Measurements from ENCODE around the gene C5orf22.

Gene C5orf22

DNA sequence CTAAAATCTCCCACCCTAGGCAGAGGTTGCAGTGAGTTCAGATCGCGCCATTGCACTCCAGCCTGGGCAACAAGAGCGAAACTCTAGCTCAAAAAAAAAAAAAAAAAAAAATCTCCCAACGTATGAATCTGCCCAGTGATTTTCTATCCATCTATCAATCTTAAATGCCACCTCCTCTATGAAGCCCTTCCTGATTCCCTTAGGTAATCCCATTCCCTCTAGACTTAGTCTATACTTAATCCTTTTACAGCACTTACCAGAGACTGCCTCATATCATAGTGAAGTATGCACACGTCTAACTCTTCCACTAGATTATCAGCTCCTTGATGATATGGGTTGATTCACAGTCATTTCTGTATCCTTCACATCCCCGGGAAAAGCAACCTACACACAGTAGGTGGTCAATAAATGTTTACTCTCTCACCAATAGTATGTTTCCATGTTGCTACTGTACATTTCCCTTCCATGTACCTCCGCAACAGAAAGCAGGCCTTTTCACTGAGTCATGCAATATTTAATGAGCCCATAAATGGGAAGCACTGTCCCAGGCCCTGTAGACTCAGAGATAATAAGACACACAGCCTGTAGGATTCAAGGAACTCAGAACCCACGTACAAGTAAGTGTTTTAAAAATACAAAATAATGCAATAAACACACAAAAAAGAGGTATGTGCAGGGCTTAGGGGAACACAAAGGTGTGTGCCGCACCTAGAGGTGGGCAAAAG lies 1.4 kb upstream of the C5orf22 start (continued):
- TF ChIP-seq PRDM1 (tag by site-specific recombination; IDR thresholded peaks at IDR 0.05), result peak; percentile 45; the same call in 1 of the 2 replicates
- TF ChIP-seq ZNF629 (tag by site-specific recombination; IDR thresholded peaks at IDR 0.05), result no peak; the same call in 1 of the 2 replicates
- no peak for TF ChIP-seq ZNF544 (tag by site-specific recombination; IDR thresholded peaks at IDR 0.05)
- 0 out of 2 replicates have a peak, but pooled peaks have one; percentile 21 for TF ChIP-seq ZNF292 (tag by site-specific recombination; IDR thresholded peaks at IDR 0.05; ENCODE audit: borderline replicate concordance, low read depth)
- TF ChIP-seq SALL2 (tag by site-specific recombination; IDR thresholded peaks at IDR 0.05; ENCODE audit: borderline replicate concordance), result no peak
- no peak for TF ChIP-seq TRIM28 (IDR thresholded peaks at IDR 0.05; ENCODE audit: borderline replicate concordance, low read length)
- TF ChIP-seq, protein P1, sequence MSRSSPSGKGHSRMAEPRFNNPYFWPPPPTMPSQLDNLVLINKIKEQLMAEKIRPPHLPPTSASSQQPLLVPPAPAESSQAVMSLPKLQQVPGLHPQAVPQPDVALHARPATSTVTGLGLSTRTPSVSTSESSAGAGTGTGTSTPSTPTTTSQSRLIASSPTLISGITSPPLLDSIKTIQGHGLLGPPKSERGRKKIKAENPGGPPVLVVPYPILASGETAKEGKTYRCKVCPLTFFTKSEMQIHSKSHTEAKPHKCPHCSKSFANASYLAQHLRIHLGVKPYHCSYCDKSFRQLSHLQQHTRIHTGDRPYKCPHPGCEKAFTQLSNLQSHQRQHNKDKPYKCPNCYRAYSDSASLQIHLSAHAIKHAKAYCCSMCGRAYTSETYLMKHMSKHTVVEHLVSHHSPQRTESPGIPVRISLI (tag by site-specific recombination; IDR thresholded peaks at IDR 0.05), result 0 out of 2 replicates have a peak, but pooled peaks have one; percentile 62

DNA sequence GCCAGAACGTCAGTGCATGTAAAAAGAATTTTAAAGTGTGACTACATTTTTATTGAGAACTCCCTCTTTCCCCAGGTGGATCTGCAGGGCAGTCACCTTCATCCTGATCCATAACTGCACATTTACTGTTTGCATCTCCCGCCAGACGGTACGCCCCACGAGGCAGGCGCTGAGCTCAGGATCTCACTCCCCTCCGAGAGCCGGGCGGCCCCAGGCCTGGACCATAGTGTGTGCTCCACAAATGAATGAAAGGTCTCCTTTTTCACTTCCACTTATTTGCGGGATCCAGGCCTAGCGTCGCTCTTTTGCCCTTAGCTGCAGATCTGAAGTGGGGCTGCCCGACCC lies 586 bp upstream of the C5orf22 start:
- H3K4me3 ChIP-seq (ENCODE audit: low read depth, low read length), result peak overlapping the region; percentile 63
- H3K4me1 ChIP-seq (ENCODE audit: control insufficient read depth, insufficient read depth, low read length), result peaks cover 13% of the 10 kb centered on the region
- H3K9me3 ChIP-seq (ENCODE audit: control insufficient read depth, insufficient read depth, low read depth, low read length), result no peaks in the 10 kb centered on the region
- POLR2A ChIA-PET, result interaction anchor here (1.0 to 2.9 kb wide), 7 partner anchors 11 to 300 kb away, joined by 3 to 16 read pairs (median 6); no protein-coding TSS in a partner anchor
- H3K36me3 ChIP-seq (ENCODE audit: control insufficient read depth in 2 of 2, insufficient read depth in 1 of 2, low read length in 2 of 2), result peaks cover 64 to 65% of the 10 kb centered on the region in 2 experiments
- CTCF ChIA-PET, result interaction anchor here (0.5 to 1.9 kb wide), 4 partner anchors 17 to 972 kb away, joined by 3 to 7 read pairs (median 4); partner anchors contain the start of gene PDZD2
- TF ChIP-seq MZF1 (tag by site-specific recombination; IDR thresholded peaks at IDR 0.05; ENCODE audit: borderline replicate concordance) (0 out of 2 replicates have a peak, but pooled peaks have one; percentile 21), YY1 (tag by site-specific recombination; IDR thresholded peaks at IDR 0.05) (0 out of 2 replicates have a peak, but pooled peaks have one; percentile 15), ZNF600 (tag by site-specific recombination; IDR thresholded peaks at IDR 0.05) (peak; percentile 84)
- TF ChIP-seq, protein P2, sequence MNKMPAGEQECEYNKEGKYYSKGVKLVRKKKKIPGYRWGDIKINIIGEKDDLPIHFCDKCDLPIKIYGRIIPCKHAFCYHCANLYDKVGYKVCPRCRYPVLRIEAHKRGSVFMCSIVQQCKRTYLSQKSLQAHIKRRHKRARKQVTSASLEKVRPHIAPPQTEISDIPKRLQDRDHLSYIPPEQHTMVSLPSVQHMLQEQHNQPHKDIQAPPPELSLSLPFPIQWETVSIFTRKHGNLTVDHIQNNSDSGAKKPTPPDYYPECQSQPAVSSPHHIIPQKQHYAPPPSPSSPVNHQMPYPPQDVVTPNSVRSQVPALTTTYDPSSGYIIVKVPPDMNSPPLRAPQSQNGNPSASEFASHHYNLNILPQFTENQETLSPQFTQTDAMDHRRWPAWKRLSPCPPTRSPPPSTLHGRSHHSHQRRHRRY (tag by site-specific recombination; IDR thresholded peaks at IDR 0.05), result no peak
- H3K27ac ChIP-seq (ENCODE audit: extremely low read depth, low read depth, low read length), result peak overlapping the region; percentile 88

DNA sequence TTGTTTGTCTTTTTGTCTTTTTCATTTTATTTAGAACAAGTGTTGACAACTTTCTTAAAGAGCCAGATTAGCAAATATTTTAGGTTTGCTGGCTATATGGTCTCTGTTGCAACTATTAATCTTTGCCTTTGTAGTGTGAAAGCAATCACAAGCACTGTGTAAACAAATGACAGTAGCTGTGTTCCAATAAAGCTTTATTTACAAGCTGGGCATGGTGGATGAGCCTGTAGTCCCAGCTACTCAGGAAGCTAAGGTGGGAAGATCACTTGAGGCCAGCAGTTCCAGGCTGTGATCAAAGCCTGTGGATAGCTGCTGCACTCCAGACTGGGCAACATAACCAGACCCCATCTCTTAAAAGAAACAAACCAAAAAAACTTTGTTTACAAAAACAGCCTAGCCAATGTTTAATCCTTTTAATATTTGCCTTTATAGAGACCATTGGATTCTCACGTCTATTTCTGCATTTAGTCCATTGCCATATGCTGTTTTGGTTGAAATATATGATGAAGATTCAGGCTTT lies 2.5 kb downstream of the C5orf22 start:
- peaks cover 63 to 64% of the 10 kb centered on the region in 2 experiments for H3K36me3 ChIP-seq (ENCODE audit: control insufficient read depth in 2 of 2, insufficient read depth in 1 of 2, low read length in 2 of 2)
- H3K4me3 ChIP-seq (ENCODE audit: low read depth, low read length), result no peak overlapping the region
- peaks cover 13% of the 10 kb centered on the region for H3K4me1 ChIP-seq (ENCODE audit: control insufficient read depth, insufficient read depth, low read length)
- CTCF ChIA-PET, result no interaction called here
- POLR2A ChIA-PET, result no interaction called here
- TF ChIP-seq ZNF777 (tag by site-specific recombination; IDR thresholded peaks at IDR 0.05; ENCODE audit: borderline replicate concordance) (no peak), ZFHX2 (tag by site-specific recombination; conservative IDR thresholded peaks at IDR 0.05) (no peak), OSR2 (tag by site-specific recombination; IDR thresholded peaks at IDR 0.05) (peak; percentile 26; the same call in 1 of the 2 replicates), ZNF121 (tag by site-specific recombination; IDR thresholded peaks at IDR 0.05) (0 out of 2 replicates have a peak, but pooled peaks have one; percentile 65), ZNF341 (tag by site-specific recombination; IDR thresholded peaks at IDR 0.05; ENCODE audit: low read depth) (no peak), EGR2 (tag by site-specific recombination; IDR thresholded peaks at IDR 0.05; ENCODE audit: low read depth) (no peak)
- TF ChIP-seq, protein P3, sequence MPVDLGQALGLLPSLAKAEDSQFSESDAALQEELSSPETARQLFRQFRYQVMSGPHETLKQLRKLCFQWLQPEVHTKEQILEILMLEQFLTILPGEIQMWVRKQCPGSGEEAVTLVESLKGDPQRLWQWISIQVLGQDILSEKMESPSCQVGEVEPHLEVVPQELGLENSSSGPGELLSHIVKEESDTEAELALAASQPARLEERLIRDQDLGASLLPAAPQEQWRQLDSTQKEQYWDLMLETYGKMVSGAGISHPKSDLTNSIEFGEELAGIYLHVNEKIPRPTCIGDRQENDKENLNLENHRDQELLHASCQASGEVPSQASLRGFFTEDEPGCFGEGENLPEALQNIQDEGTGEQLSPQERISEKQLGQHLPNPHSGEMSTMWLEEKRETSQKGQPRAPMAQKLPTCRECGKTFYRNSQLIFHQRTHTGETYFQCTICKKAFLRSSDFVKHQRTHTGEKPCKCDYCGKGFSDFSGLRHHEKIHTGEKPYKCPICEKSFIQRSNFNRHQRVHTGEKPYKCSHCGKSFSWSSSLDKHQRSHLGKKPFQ (tag by site-specific recombination; IDR thresholded peaks at IDR 0.05), result no peak
- H3K27ac ChIP-seq (ENCODE audit: extremely low read depth, low read depth, low read length), result no peak overlapping the region
- no peaks in the 10 kb centered on the region for H3K9me3 ChIP-seq (ENCODE audit: control insufficient read depth, insufficient read depth, low read depth, low read length)

All from HEK293 (cell line).